ENCODE results near the gene SIN3B. TPM values are rescaled to one million over a fixed set of nuclear protein-coding genes. Genes with fewer than 3 reads are reported as not detected.

Gene SIN3B
- total RNA-seq, 4 donors from 2014 or later = 25.3 to 53.9 (median 36.1) TPM

- H3K27me3 ChIP-seq = peaks cover 0 to 10% (median 0%) of the 10 kb centered on the region in 4 donors
- no peaks in the 10 kb centered on the region for H3K9me3 ChIP-seq
- H3K27ac ChIP-seq (replicated peaks in 1 of 4) = peak overlapping the region; percentile 58 to 68 (median 66)
- H3K4me3 ChIP-seq = peak overlapping the region; percentile 60 to 73 (median 66)
- TF ChIP-seq POLR2AphosphoS5 (IDR thresholded peaks at IDR 0.05) (no peak), CTCF (IDR thresholded peaks at IDR 0.05) (no peak), POLR2A (IDR thresholded peaks at IDR 0.05; ENCODE audit: low read depth) (no peak), EP300 (IDR thresholded peaks at IDR 0.05) (no peak)
- no peak for DNase-seq (ENCODE audit: extremely low spot score)
- no peaks in the 10 kb centered on the region for H3K36me3 ChIP-seq
- peaks cover 13 to 38% (median 32%) of the 10 kb centered on the region in 4 donors for H3K4me1 ChIP-seq
- intact Hi-C loops (cut with DNase I) = no loop called here
- WGBS = 66% methylated on average over 20 of the region's 30 CpGs
Measured at GRCh38 chr19:16895467-16896145, 66.4 kb downstream of the SIN3B start.

DNA sequence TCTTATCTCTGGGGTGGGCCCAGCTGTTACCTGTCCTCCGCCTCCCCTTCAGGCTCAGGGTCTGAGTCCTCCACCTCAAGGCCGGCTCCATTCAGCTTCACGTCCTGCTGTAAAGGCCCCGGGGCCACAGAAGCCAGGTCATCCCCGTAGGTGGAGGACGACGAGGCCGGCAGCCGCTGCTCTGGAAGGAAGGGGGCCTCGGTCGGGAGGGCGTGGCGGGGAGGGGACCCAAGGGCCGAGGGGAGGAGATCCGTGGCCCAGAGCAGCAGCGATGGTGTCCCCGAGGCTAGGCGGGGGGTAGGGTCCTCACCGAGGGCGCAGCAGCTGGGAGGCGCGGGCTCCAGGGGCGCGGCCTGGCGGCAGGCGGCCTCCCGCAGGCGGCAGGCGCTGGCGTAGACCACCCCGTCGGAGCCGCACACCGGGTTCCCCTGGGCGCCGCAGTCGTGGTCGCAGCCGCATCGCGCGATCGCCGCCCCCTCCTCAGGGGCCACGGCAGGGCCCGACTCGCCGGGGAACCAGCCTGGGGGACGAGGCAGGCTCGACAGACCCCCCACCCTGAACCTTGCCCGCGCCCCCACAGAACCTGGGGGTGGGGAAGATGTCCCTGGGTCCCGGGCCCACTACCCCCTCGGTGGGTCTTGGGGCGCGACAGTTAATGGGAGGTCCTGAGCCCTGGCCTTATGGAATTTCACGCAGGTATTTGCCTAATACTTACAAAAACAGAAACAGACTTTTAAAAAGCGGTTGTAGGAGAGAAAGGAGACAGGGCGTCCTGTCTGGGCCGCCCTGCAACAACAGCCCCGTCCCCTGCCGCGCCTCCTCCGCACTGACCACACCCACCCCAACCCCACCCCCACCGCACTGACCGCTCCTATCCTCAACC is 67.2 kb downstream of the SIN3B start:
- Histone ChIP-seq H3K27me3 (peaks cover 0 to 10% (median 0%) of the 10 kb centered on the region in 4 donors), H3K4me1 (peaks cover 13 to 38% (median 32%) of the 10 kb centered on the region in 4 donors), H3K9me3 (no peaks in the 10 kb centered on the region), H3K27ac (replicated peaks in 1 of 4) (peak overlapping the region; percentile 58 to 68 (median 66)), H3K36me3 (no peaks in the 10 kb centered on the region), H3K4me3 (peak overlapping the region; percentile 60 to 73 (median 66))
- intact Hi-C loops (cut with DNase I) = no loop called here
- no peak for TF ChIP-seq CTCF (IDR thresholded peaks at IDR 0.05)
- no peak for TF ChIP-seq EP300 (IDR thresholded peaks at IDR 0.05)
- TF ChIP-seq POLR2A (IDR thresholded peaks at IDR 0.05; ENCODE audit: low read depth) = no peak
- peak; percentile 27 to 71 for TF ChIP-seq POLR2AphosphoS5 (IDR thresholded peaks at IDR 0.05)
- DNase-seq (ENCODE audit: extremely low spot score) = no peak
- 9% methylated on average over 15 of the region's 66 CpGs for WGBS

GRCh38 chr19:16897029-16897855 is 68.0 kb downstream of the SIN3B start:
- peaks cover 13 to 38% (median 32%) of the 10 kb centered on the region in 4 donors for H3K4me1 ChIP-seq
- TF ChIP-seq POLR2AphosphoS5 (IDR thresholded peaks at IDR 0.05) (peak; percentile 61 to 75), CTCF (IDR thresholded peaks at IDR 0.05) (no peak), EP300 (IDR thresholded peaks at IDR 0.05) (no peak), POLR2A (IDR thresholded peaks at IDR 0.05; ENCODE audit: low read depth) (no peak)
- intact Hi-C loops (cut with DNase I) = no loop called here
- peaks cover 0 to 10% (median 0%) of the 10 kb centered on the region in 4 donors for H3K27me3 ChIP-seq
- DNase-seq (ENCODE audit: extremely low spot score) = peak; percentile 99
- H3K36me3 ChIP-seq = peaks cover 0 to under 1% (median 0%) of the 10 kb centered on the region in 4 donors
- no peaks in the 10 kb centered on the region for H3K9me3 ChIP-seq
- WGBS = 2% methylated on average over 21 of the region's 68 CpGs
- peak overlapping the region; percentile 76 to 88 (median 84) for H3K27ac ChIP-seq (replicated peaks in 1 of 4)
- H3K4me3 ChIP-seq = peak overlapping the region; percentile 60 to 73 (median 66)

DNA sequence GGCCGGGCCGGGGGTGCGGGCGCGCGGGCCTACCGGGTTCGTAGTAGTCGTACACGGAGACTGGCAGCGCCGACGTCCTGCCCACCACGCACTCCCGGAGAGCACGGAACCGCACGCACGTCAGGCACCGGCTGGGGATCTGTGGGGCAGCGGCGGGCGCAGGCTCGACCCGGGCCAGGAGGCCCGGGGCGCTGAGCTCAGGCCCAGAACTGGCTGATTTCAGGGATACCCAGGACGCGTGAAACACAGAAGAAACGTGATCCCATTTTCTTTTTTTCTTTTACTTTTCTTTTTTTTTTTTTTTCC is 68.6 kb downstream of the SIN3B start:
- Histone ChIP-seq H3K4me1 (peaks cover 13 to 38% (median 32%) of the 10 kb centered on the region in 4 donors), H3K27me3 (peaks cover 0 to 10% (median 2%) of the 10 kb centered on the region in 4 donors), H3K36me3 (peaks cover 0 to 5% (median 0%) of the 10 kb centered on the region in 4 donors), H3K9me3 (no peaks in the 10 kb centered on the region), H3K27ac (replicated peaks in 1 of 4) (peak overlapping the region; percentile 76 to 88 (median 84)), H3K4me3 (peak overlapping the region; percentile 60 to 73 (median 66))
- intact Hi-C loops (cut with DNase I) = no loop called here
- DNase-seq (ENCODE audit: extremely low spot score) = no peak
- TF ChIP-seq POLR2AphosphoS5 (IDR thresholded peaks at IDR 0.05) = no peak
- 21% methylated on average over 12 of the region's 30 CpGs for WGBS

All from esophagus muscularis mucosa (tissue), 4 donors.